NCI-H2196 (cell line): Measurements from ENCODE around the gene DCST1.

Experiments
- DNase-seq: peaks from one replicate; lab custom pipeline; 2025; ENCODE audit not compliant: unreplicated experiment; lab: John Stamatoyannopoulos, UW

The DCST1 gene

GRCh38 chr1:155001425-155001674 lies 32.3 kb upstream of the DCST1 start:
- no peak for DNase-seq

- peak; percentile 99 for DNase-seq
These were observed 31.8 kb upstream of the DCST1 start for GRCh38 chr1:155001675-155002463.

GRCh38 chr1:155002464-155003226 lies 31.0 kb upstream of the DCST1 start, which contains the start of gene ZBTB7B:
Gene ZBTB7B (plus strand): TSS chr1:155002802. CDS start chr1:155014661, 11,859 bp downstream.
- no peak for DNase-seq

- DNase-seq, result peak; percentile 58
These were observed 30.3 kb upstream of the DCST1 start for GRCh38 chr1:155003227-155003765.

GRCh38 chr1:155003766-155004351 lies 29.8 kb upstream of the DCST1 start:
- peak; percentile 67 for DNase-seq

GRCh38 chr1:155004352-155005075 lies 29.1 kb upstream of the DCST1 start:
- DNase-seq, result no peak

- DNase-seq, result peak; percentile 35
These were observed 28.3 kb upstream of the DCST1 start for GRCh38 chr1:155005076-155006011.

GRCh38 chr1:155006601-155007101 lies 27.0 kb upstream of the DCST1 start:
- DNase-seq, result no peak

- DNase-seq, result no peak
These were observed 26.3 kb upstream of the DCST1 start for GRCh38 chr1:155007251-155007828.

GRCh38 chr1:155008015-155008941 lies 25.3 kb upstream of the DCST1 start:
- no peak for DNase-seq

GRCh38 chr1:155009221-155009711 lies 24.4 kb upstream of the DCST1 start:
- DNase-seq, result no peak

GRCh38 chr1:155009742-155010141 lies 23.9 kb upstream of the DCST1 start:
- DNase-seq, result no peak

GRCh38 chr1:155010211-155010918 lies 23.3 kb upstream of the DCST1 start:
- DNase-seq, result no peak

- DNase-seq, result no peak
These were observed 22.6 kb upstream of the DCST1 start for GRCh38 chr1:155011004-155011416.

- no peak for DNase-seq
These were observed 22.1 kb upstream of the DCST1 start for GRCh38 chr1:155011437-155012025.

GRCh38 chr1:155012026-155012546 lies 21.5 kb upstream of the DCST1 start:
- DNase-seq, result peak; percentile 83
